ENCODE measurements around the gene KIF17.

The KIF17 gene

DNA sequence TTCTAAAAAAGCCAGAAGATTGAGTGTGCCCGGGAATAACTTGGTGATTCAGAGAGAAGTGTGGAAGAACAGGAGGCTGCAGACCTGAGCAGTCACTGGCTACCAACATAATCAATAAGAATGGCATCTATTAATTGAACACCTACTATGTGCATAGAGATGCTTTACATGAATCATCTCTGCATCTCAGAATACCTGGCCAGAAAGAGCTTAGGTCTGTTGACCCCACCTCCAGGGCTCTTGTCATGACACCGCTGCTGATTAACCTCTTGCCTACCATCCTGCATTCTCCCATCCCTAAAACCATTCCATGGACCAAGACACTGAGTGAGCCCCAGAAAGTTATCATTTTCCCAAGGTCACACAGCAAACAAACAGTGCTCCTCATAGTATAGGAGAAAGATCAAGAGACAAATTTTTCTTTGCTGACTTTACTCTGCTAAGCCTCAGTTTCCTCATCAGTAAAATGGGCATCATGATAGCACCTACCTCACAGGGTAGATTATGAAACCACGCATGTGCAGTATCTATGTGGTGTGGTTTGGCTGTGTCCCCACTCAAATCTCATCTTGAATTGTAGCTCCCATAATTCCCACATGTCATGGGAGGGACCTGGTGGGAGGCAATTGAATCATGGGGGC, 100.8 kb downstream of the KIF17 start:
- no peak for DNase-seq

DNA sequence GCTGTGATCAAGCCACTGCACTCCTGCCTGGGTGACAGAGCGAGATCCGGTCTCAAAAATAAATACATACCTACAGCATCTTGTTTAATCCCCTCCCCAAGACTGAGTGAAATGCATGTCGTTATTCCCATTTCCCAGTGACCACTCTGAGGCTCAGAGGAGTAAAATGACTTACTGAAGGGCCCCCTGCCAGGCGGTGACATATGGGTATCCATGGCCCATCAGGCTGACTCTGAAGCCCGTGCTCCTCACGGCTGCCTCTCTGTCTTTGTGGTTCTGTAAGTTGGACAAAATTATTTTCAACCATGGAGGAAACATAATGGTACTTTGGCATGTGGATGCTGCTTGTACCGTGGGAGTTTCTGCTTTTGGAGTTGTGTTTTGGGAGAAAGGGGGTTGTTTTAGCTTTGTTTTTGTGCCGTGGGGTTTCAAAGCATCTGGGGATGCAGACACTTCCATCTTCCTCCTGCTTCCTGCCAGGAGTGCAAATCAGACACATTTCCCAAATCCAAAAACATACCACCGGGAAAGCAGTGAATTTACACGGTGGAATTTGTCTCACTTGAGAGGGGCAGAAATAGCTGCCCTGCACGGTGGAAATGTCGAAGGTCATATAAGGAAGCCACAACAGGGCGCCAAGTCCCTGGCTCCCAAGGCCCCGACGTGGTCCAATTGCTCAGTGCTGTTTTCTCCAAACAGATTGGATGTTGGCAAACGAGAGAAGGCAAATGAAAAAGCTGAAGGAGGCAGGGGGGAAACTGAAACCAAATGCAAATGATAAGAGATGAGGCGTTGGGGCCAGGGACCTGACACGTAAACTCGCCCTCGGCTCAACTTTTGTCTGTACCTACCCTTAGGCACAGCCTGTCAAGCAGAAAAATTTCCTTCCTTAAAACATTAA, 101.6 kb downstream of the KIF17 start:
- DNase-seq = no peak

DNA sequence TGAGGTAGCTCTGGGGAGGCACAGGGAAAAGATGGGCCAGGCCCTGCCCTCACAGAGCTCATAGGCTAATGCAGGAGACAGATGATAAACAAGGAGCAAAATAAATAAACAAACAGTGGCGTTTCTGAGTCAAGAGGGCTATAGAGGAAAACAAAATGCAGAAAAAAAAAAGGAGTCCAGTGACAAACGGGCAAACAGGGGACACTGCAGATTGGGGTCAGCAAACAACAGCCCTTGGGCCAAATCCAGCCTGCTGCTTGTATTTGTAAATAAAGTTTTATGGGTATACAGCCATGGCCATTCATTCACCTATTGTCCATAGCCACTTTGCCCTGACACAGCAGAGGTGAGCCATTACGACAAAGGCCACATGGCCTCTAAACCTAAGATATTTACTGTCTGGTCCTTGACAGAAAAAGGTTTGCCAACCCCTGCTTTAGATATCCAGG, 103.7 kb downstream of the KIF17 start:
- DNase-seq = no peak
